Astrocyte (in vitro differentiated cells and primary cell): Measurements from ENCODE around the gene OR52B2. TPM values are rescaled to one million over a fixed set of nuclear protein-coding genes. Genes with fewer than 3 reads are reported as not detected.

Experiments used
- DNase-seq: peaks from one replicate; pipeline ENCODE4 v3.0.0-alpha.2; 2010; ENCODE audit warnings: low read depth
- FAIRE-seq: peaks from 2 replicates; lab custom pipeline; 2011; peaks lifted over from hg19 to GRCh38; lab: Jason Lieb, UNC
- H2AFZ ChIP-seq: 2 replicates; pipeline ENCODE4 v1.6.0; 2012; ENCODE audit warnings: low read depth, low read length, inconsistent platforms
- H3K27ac ChIP-seq: 2 replicates; pipeline ENCODE4 v1.5.1; 2011; ENCODE audit warnings: low read depth, low read length, inconsistent platforms
- H3K27me3 ChIP-seq: 2 replicates; pipeline ENCODE4 v1.6.0; 2011; ENCODE audit warnings: low read length, inconsistent platforms; ENCODE audit not compliant: insufficient read depth
- H3K36me3 ChIP-seq: 2 replicates; pipeline ENCODE4 v1.5.1; 2011; ENCODE audit warnings: low read length, inconsistent platforms; ENCODE audit not compliant: insufficient read depth
- H3K4me1 ChIP-seq: 2 replicates; pipeline ENCODE4 v1.5.1; 2011; ENCODE audit warnings: low read length, inconsistent platforms; ENCODE audit not compliant: insufficient read depth
- H3K4me2 ChIP-seq: 2 replicates; pipeline ENCODE4 v1.6.0; 2012; ENCODE audit warnings: low read length, inconsistent platforms
- H3K4me3 ChIP-seq: 2 replicates; pipeline ENCODE4 v1.5.1; 2011; ENCODE audit warnings: low read depth, mild to moderate bottlenecking, low read length, inconsistent platforms; ENCODE audit not compliant: insufficient read depth
- H3K79me2 ChIP-seq: 2 replicates; pipeline ENCODE4 v1.6.0; 2012; ENCODE audit warnings: mild to moderate bottlenecking, low read length, inconsistent platforms; ENCODE audit not compliant: insufficient read depth
- H3K9ac ChIP-seq: 2 replicates; pipeline ENCODE4 v1.6.0; 2012; ENCODE audit warnings: mild to moderate bottlenecking, low read length, inconsistent platforms
- H3K9me3 ChIP-seq: 2 replicates; pipeline ENCODE4 v1.5.1; 2012; ENCODE audit warnings: low read depth, mild to moderate bottlenecking, low read length, inconsistent platforms; ENCODE audit not compliant: insufficient read depth
- H4K20me1 ChIP-seq: 2 replicates; pipeline ENCODE4 v1.6.0; 2012; ENCODE audit warnings: low read length, inconsistent platforms; ENCODE audit not compliant: insufficient read depth
- H3K27ac Mint-ChIP-seq: one replicate; pipeline ENCODE4 v1.8.0; 2021; ENCODE audit warnings: mild to moderate bottlenecking, mixed read lengths; ENCODE audit not compliant: unreplicated experiment
- H3K27me3 Mint-ChIP-seq: one replicate; pipeline ENCODE4 v1.8.0; 2021; ENCODE audit warnings: low read depth, mixed read lengths; ENCODE audit not compliant: unreplicated experiment
- H3K36me3 Mint-ChIP-seq: one replicate; pipeline ENCODE4 v1.8.0; 2021; ENCODE audit warnings: low read depth, mixed read lengths; ENCODE audit not compliant: unreplicated experiment
- H3K4me1 Mint-ChIP-seq: one replicate; pipeline ENCODE4 v1.8.0; 2021; ENCODE audit warnings: low read depth, mixed read lengths; ENCODE audit not compliant: unreplicated experiment
- H3K4me3 Mint-ChIP-seq: one replicate; pipeline ENCODE4 v1.8.0; 2021; ENCODE audit warnings: mild to moderate bottlenecking, moderate library complexity, mixed read lengths; ENCODE audit not compliant: unreplicated experiment
- H3K9me3 Mint-ChIP-seq: one replicate; pipeline ENCODE4 v1.8.0; 2021; ENCODE audit warnings: mild to moderate bottlenecking, mixed read lengths; ENCODE audit not compliant: unreplicated experiment
- CTCF ChIP-seq: IDR thresholded peaks from 2 replicates; pipeline ENCODE4 v1.5.1; 2011; ENCODE audit warnings: low read depth, mild to moderate bottlenecking, inconsistent platforms, low read length, moderate library complexity; ENCODE audit not compliant: insufficient read depth
- EZH2 ChIP-seq: IDR thresholded peaks from 2 replicates; pipeline ENCODE4 v1.6.1; 2012; ENCODE audit warnings: mild to moderate bottlenecking, low read length, inconsistent platforms; ENCODE audit not compliant: insufficient read depth
- total RNA-seq: library from RNA; stranded (reverse); gene quantifications from 2 replicates; pipeline ENCODE4 v1.2.1, GENCODE V29; 2021

Gene OR52B2
- total RNA-seq, 1 donor from 2014 or later, result not detected

GRCh38 chr11:6191742-6192141, 21.6 kb upstream of the OR52B2 start:
- FAIRE-seq, result no peak
- Mint-ChIP-seq H3K36me3 (no peaks in the 10 kb centered on the region), H3K4me3 (no peak overlapping the region), H3K27me3 (peaks cover 3% of the 10 kb centered on the region), H3K27ac (no peak overlapping the region), H3K9me3 (peaks cover 2% of the 10 kb centered on the region), H3K4me1 (peaks cover 8% of the 10 kb centered on the region)
- TF ChIP-seq EZH2 (no peak), CTCF (no peak)
- Histone ChIP-seq H3K9me3 (no peaks in the 10 kb centered on the region), H3K79me2 (no peaks in the 10 kb centered on the region), H4K20me1 (no peaks in the 10 kb centered on the region), H2AFZ (no peak overlapping the region), H3K4me2 (no peak overlapping the region), H3K36me3 (no peaks in the 10 kb centered on the region), H3K4me3 (no peak overlapping the region), H3K4me1 (no peaks in the 10 kb centered on the region), H3K27ac (no peak overlapping the region), H3K27me3 (no peaks in the 10 kb centered on the region), H3K9ac (no peak overlapping the region)
- DNase-seq, result no peak

- no peak overlapping the region for H3K4me2 ChIP-seq
- H3K79me2 ChIP-seq, result no peaks in the 10 kb centered on the region
- no peak overlapping the region for H2AFZ ChIP-seq
- Mint-ChIP-seq H3K27me3 (no peaks in the 10 kb centered on the region), H3K36me3 (no peaks in the 10 kb centered on the region), H3K4me1 (no peaks in the 10 kb centered on the region), H3K9me3 (peaks cover 2% of the 10 kb centered on the region), H3K4me3 (no peak overlapping the region), H3K27ac (no peak overlapping the region)
- DNase-seq (no peak), FAIRE-seq (no peak)
- no peak overlapping the region for H3K4me3 ChIP-seq
- H3K9me3 ChIP-seq, result no peaks in the 10 kb centered on the region
- no peaks in the 10 kb centered on the region for H3K36me3 ChIP-seq
- no peaks in the 10 kb centered on the region for H4K20me1 ChIP-seq
- TF ChIP-seq CTCF, result no peak
- TF ChIP-seq EZH2, result no peak
- H3K27ac ChIP-seq, result no peak overlapping the region
- no peaks in the 10 kb centered on the region for H3K4me1 ChIP-seq
- H3K9ac ChIP-seq, result no peak overlapping the region
- H3K27me3 ChIP-seq, result no peaks in the 10 kb centered on the region
These were observed 5.3 kb upstream of the OR52B2 start for GRCh38 chr11:6175440-6175839.

- Mint-ChIP-seq H3K27me3 (no peaks in the 10 kb centered on the region), H3K4me1 (peaks cover 9% of the 10 kb centered on the region), H3K36me3 (no peaks in the 10 kb centered on the region), H3K4me3 (no peak overlapping the region), H3K9me3 (no peaks in the 10 kb centered on the region), H3K27ac (no peak overlapping the region)
- Histone ChIP-seq H4K20me1 (no peaks in the 10 kb centered on the region), H3K27ac (no peak overlapping the region), H3K4me3 (no peak overlapping the region), H3K4me2 (no peak overlapping the region), H3K36me3 (no peaks in the 10 kb centered on the region), H3K4me1 (no peaks in the 10 kb centered on the region), H3K79me2 (no peaks in the 10 kb centered on the region), H2AFZ (no peak overlapping the region), H3K9me3 (no peaks in the 10 kb centered on the region), H3K9ac (no peak overlapping the region), H3K27me3 (no peaks in the 10 kb centered on the region)
- DNase-seq (no peak), FAIRE-seq (no peak)
- TF ChIP-seq CTCF (no peak), EZH2 (no peak)
These were observed 13.3 kb downstream of the OR52B2 start for GRCh38 chr11:6156628-6157359.
